Endothelial cell of coronary artery (primary cell): ENCODE data around the gene DLL1. TPM values are rescaled to one million over a fixed set of nuclear protein-coding genes. Genes with fewer than 3 reads are reported as not detected.

Source experiments
- total RNA-seq: library from RNA; depleted of rRNA; stranded (reverse); fragments of >200 nt; gene quantifications from 2 replicates; pipeline ENCODE4 v1.2.3, GENCODE V29; 2014

Gene DLL1
- total RNA-seq: 0.75 and 2.4 TPM in 2 replicates

GRCh38 chr6:170290296-170291128 is at the start of gene DLL1:
Gene DLL1, minus strand, starts transcription at chr6:170291078. Its CDS starts 939 bp downstream, at chr6:170290139.

GRCh38 chr6:170306324-170307079 is 15.6 kb upstream of the DLL1 start, which contains the start of gene FAM120B:
Gene FAM120B, plus strand, starts transcription at chr6:170306758. Its CDS starts 10,633 bp downstream, at chr6:170317391.

Other genes starting within 250 kb of the DLL1 start
- 11.4 and 12.8 TPM in 2 replicates for gene FAM120B, start 15.7 kb upstream of the DLL1 start, total RNA-seq